HepG2 (cell line): Measurements from ENCODE around the gene RABGEF1. TPM values are rescaled to one million over a fixed set of nuclear protein-coding genes. Genes with fewer than 3 reads are reported as not detected.
"Not testable (repeated sequence)": the region's sequence is repeated elsewhere in the genome, so short reads cannot be mapped to it uniquely, and the experiment has no call there.

ENCODE experiments used
- ATAC-seq: fragments of 200-7000 bp; cut with Tn5 transposase; 3 replicates; pipeline ENCODE4 v1.9.1; 2020; ENCODE audit warnings: mild to moderate bottlenecking, moderate library complexity
- BruUV-seq: library from RNA; stranded (reverse); fragments of 400-500 nt; replicated peaks from 2 replicates; lab custom pipeline; 2021; lab: Mats Ljungman, UMichigan
- CTCF ChIA-PET: fragments of 300-600 bp; formaldehyde crosslinking; extraction: SDS; loops from one replicate; lab custom pipeline; 2021; ENCODE audit warnings: low total read pairs, inconsistent platforms, low intra/inter-chr PET ratio; lab: Yijun Ruan, JAX
- POLR2A ChIA-PET: fragments of 350-600 bp; sonication (Branson Sonifier 250); formaldehyde crosslinking; loops from one replicate; lab custom pipeline; 2020; ENCODE audit warnings: antibody characterized with exemption, inconsistent platforms; lab: Yijun Ruan, JAX
- DNase-seq: peaks from one replicate; pipeline ENCODE4 v3.0.0-alpha.2; 2015; ENCODE audit warnings: low spot score
- FAIRE-seq: peaks from 3 replicates; lab custom pipeline; 2011; peaks lifted over from hg19 to GRCh38; lab: Jason Lieb, UNC
- H2AFZ ChIP-seq: one replicate; pipeline ENCODE4 v1.6.1; 2011; ENCODE audit warnings: low read length, inconsistent platforms
- H3K27ac ChIP-seq: fragments of 300-600 bp; 3 replicates; pipeline ENCODE4 v1.8.0; 2011; ENCODE audit warnings: mixed run types, mild to moderate bottlenecking, mixed read lengths, low read length, inconsistent platforms; ENCODE audit not compliant: insufficient read depth; ENCODE audit errors: extremely low read length
- H3K27me3 ChIP-seq, 2 experiments: fragments of 200-600 bp in 1 of 2; 2 replicates in 1 of 2; 3 replicates in 1 of 2; pipeline versions ENCODE4 v1.6.0 to v1.8.0; 2011; ENCODE audit warnings: low read length in 2 of 2, mild to moderate bottlenecking in 2 of 2, moderate library complexity in 2 of 2, inconsistent platforms in 1 of 2; ENCODE audit not compliant: insufficient read depth in 2 of 2, control insufficient read depth in 1 of 2
- H3K36me3 ChIP-seq, 2 experiments: fragments of 200-600 bp in 1 of 2; replicated peaks in 1 of 2; 2 replicates in 1 of 2; 3 replicates in 1 of 2; pipeline versions ENCODE4 v1.5.1 to v1.8.0; 2011; ENCODE audit warnings: low read length in 2 of 2, inconsistent platforms in 1 of 2; ENCODE audit not compliant: insufficient read depth in 2 of 2, control insufficient read depth in 1 of 2
- H3K4me1 ChIP-seq: 2 replicates; pipeline ENCODE4 v1.5.1; 2012; ENCODE audit warnings: low read length, inconsistent platforms; ENCODE audit not compliant: insufficient read depth
- H3K4me2 ChIP-seq: 2 replicates; pipeline ENCODE4 v1.6.0; 2011; ENCODE audit warnings: low read depth, low read length, inconsistent platforms
- H3K4me3 ChIP-seq, 3 experiments: fragments of 200-600 bp in 1 of 3; sonication (generic), shearing (Covaris generic) in 1 of 3; replicated peaks in 1 of 3; 2 replicates each; pipeline ENCODE4 v1.5.1; 2011 to 2016; ENCODE audit warnings: low read length in 3 of 3, inconsistent platforms in 2 of 3, low read depth in 2 of 3, mild to moderate bottlenecking in 2 of 3, control low read depth in 1 of 3, mixed read lengths in 1 of 3; ENCODE audit not compliant: insufficient read depth in 1 of 3
- H3K79me2 ChIP-seq: one replicate; pipeline ENCODE4 v1.6.1; 2011; ENCODE audit warnings: low read length, inconsistent platforms; ENCODE audit not compliant: insufficient read depth
- H3K9ac ChIP-seq: 2 replicates; pipeline ENCODE4 v1.6.0; 2011; ENCODE audit warnings: mild to moderate bottlenecking, low read depth, low read length, inconsistent platforms; ENCODE audit not compliant: insufficient read depth
- H3K9me3 ChIP-seq: 2 replicates; pipeline ENCODE4 v1.5.1; 2012; ENCODE audit warnings: mild to moderate bottlenecking, low read length
- H4K20me1 ChIP-seq: 2 replicates; pipeline ENCODE4 v1.6.0; 2011; ENCODE audit warnings: inconsistent platforms, mild to moderate bottlenecking, low read length, moderate library complexity; ENCODE audit not compliant: insufficient read depth
- ZMYM3 ChIP-seq: sonication (generic); formaldehyde crosslinking; IDR thresholded peaks from 2 replicates; pipeline ENCODE4 v1.5.1; 2020; ENCODE audit warnings: mild to moderate bottlenecking, missing genetic modification reagents
- ZNF121 ChIP-seq: sonication (generic); formaldehyde crosslinking; IDR thresholded peaks from 2 replicates; pipeline ENCODE4 v1.5.0; 2020; ENCODE audit warnings: mild to moderate bottlenecking, missing genetic modification reagents
- ZNF549 ChIP-seq: sonication (generic); formaldehyde crosslinking; IDR thresholded peaks from 2 replicates; pipeline ENCODE4 v1.5.0; 2020; ENCODE audit warnings: missing genetic modification reagents
- WGBS: methylation state at CpG from one replicate; pipeline ENCODE4 v1.1.6; 2017; ENCODE audit warnings: low lambda C conversion rate; 5-methylcytosine and 5-hydroxymethylcytosine counted together
- in situ Hi-C: cut with HindIII; loops from 2 replicates; pipeline ENCODE4 v1.10.0; 2017; ENCODE audit warnings: low pct_unique_long_range_greater_than_20kb; ENCODE audit not compliant: extremely low pct_ligation_motif_present
- intact Hi-C: fragments of 100-400 bp; cut with micrococcal nuclease; formaldehyde crosslinking; loops from one replicate; pipeline ENCODE4 v1.10.0; 2022; ENCODE audit not compliant: unreplicated experiment
- polyA plus RNA-seq, 8 experiments: library from polyadenylated mRNA; depleted of rRNA in 3 of 8; stranded (reverse) in 7 of 8; unstranded in 1 of 8; fragments of >200 nt; fragmentation: Illumina TruSeq in 4 of 8; extraction: Trizol in 4 of 8; gene quantifications; 2 replicates each; pipeline versions ENCODE4 v1.2.1 to v1.2.3, GENCODE V29; 2011 to 2016; ENCODE audit warnings: low read depth in 4 of 8, missing spikeins in 1 of 8, mixed read lengths in 1 of 8; ENCODE audit not compliant: insufficient read depth in 1 of 8
- total RNA-seq, 5 experiments: library from RNA; depleted of rRNA; stranded (reverse); fragments of >200 nt; fragmentation: Illumina TruSeq; extraction: Trizol; gene quantifications; 2 replicates each; pipeline ENCODE4 v1.2.3, GENCODE V29; 2016; ENCODE audit warnings: low read depth in 1 of 5

The RABGEF1 gene
- total and polyA plus RNA-seq, 2 of the 13 experiments (the other 11 are each of a cell fraction or from before 2014, with no cell fraction given) = 22.7 to 35.3 TPM

GRCh38 chr7:66841898-66842297 is 101.4 kb downstream of the RABGEF1 start:
- FAIRE-seq (no peak), DNase-seq (no peak), ATAC-seq (no peak)
- H3K4me1 ChIP-seq = peaks cover 33% of the 10 kb centered on the region
- no peaks in the 10 kb centered on the region for H3K36me3 ChIP-seq
- H3K79me2 ChIP-seq = peaks cover 11% of the 10 kb centered on the region
- in situ Hi-C loops = loop anchor here (25.0 kb wide), 1 partner anchor 145 kb away; the partner anchor contains the start of genes SBDS and TYW1
- H3K27me3 ChIP-seq = no peaks in the 10 kb centered on the region
- intact Hi-C loops = loop anchor here (2.0 kb wide), 1 partner anchor 155 kb away; the partner anchor contains the start of gene TYW1
- no peaks in the 10 kb centered on the region for H4K20me1 ChIP-seq
- no TSS peak for BruUV-seq
- no peak overlapping the region for H3K27ac ChIP-seq
- 88% methylated on average over 3 of the region's 5 CpGs for WGBS
- ChIA-PET POLR2A (no interaction called here), CTCF (no interaction called here)
- no peak overlapping the region for H3K4me3 ChIP-seq
- H2AFZ ChIP-seq = no peak overlapping the region
- no peak overlapping the region for H3K9ac ChIP-seq
- H3K9me3 ChIP-seq = no peaks in the 10 kb centered on the region
- TF ChIP-seq ZNF121 (CRISPR knock-in tag) (peak; percentile 68; the same call in 1 of the 2 replicates), ZNF549 (CRISPR knock-in tag) (no peak), ZMYM3 (0 out of 2 replicates have a peak, but pooled peaks have one; percentile 24)
- TF ChIP-seq, all 625 proteins: peak for 2
- no peak overlapping the region for H3K4me2 ChIP-seq

GRCh38 chr7:66843492-66843891 is 103.0 kb downstream of the RABGEF1 start:
- CTCF ChIA-PET, H3K27ac ChIP-seq, H3K36me3 ChIP-seq, H3K9me3 ChIP-seq, H3K27me3 ChIP-seq, DNase-seq, BruUV-seq, H4K20me1 ChIP-seq, ATAC-seq, FAIRE-seq: not testable (repeated sequence)
- peaks cover 11% of the 10 kb centered on the region for H3K79me2 ChIP-seq
- peak overlapping the region; percentile 97 for H3K4me2 ChIP-seq
- peak overlapping the region; percentile 16 for H2AFZ ChIP-seq
- in situ Hi-C loops = loop anchor here (25.0 kb wide), 1 partner anchor 144 kb away; the partner anchor contains the start of genes SBDS and TYW1
- WGBS = 7% methylated on average over 6 of the region's 7 CpGs
- POLR2A ChIA-PET = interaction anchor here (2.7 kb wide), 1 partner anchor 152 kb away, joined by 44 read pairs; the partner anchor contains the start of genes SBDS and TYW1
- peak overlapping the region; percentile 79 to 94 (median 89) for H3K4me3 ChIP-seq
- peaks cover 41% of the 10 kb centered on the region for H3K4me1 ChIP-seq
- intact Hi-C loops = loop anchor here (2.0 kb wide), 1 partner anchor 153 kb away; the partner anchor contains the start of gene TYW1
- peak overlapping the region; percentile 40; the same call in 1 of the 2 replicates for H3K9ac ChIP-seq
